Measurements from ENCODE around the gene THADA. TPM values are rescaled to one million over a fixed set of nuclear protein-coding genes. Genes with fewer than 3 reads are reported as not detected.

Gene THADA
- 20.0 and 20.1 TPM in 2 replicates for total RNA-seq (2021)
- long read RNA-seq, full-length matches to known transcripts: 5 of 68 reads
- long read RNA-seq, partial matches to known transcripts: 42 of 68 reads
- long read RNA-seq, other reads (novel, unspliced or antisense): 21 of 68 reads

DNA sequence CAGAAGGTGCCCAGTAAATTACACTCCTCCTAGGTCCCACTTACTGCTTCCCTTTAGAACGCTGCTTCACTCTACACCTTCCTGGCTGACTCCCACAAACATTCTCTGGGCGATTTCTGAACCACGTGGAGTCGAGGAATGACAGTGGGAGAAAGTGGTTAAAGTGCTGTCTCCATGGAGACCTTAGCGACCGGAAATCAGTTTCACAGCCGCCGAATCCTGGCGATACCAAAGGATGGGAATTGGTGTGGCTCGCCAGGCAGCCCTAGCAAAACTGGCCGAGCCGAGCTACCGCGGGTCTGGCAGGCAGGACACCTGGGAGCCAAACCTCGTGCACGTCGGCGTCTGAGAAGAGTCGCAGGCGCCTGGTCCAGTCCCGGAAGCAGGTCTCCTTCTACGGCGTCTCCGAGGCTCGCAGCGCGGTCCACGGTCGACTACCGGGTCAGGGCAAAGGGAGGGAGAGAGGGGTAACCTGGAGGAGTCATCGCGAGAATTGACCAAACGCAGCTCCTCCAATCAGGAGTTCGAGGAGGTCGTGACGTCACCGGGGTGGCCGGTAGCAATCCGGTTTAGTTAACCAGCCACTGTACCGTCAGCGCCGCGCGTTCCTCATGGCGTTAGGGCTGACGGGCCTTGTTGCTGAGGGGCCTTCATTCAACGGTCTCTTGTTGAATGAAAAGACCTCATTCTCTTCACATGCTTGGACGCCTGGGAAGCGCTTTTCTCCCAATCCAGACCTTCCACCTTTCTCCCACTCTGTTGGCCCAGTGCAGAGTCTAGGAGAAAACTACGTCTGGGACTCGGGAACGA, at the start of gene THADA:
THADA (minus strand) TSS at position 436 of the 810 bp plus-strand sequence. CDS start 3,646 bp downstream, outside the sequence.
- H3T11ph ChIP-seq (ENCODE audit: low read length): no peak within 1 kb of the TSS
- no peaks in the 10 kb centered on the region for H3K79me1 ChIP-seq (ENCODE audit: insufficient read depth, low read depth, low read length, poor library complexity, severe bottlenecking)
- no peak within 1 kb of the TSS for H3K23ac ChIP-seq (ENCODE audit: insufficient read length, low read depth, low read length)
- no peaks in the 10 kb centered on the region for H3K4me1 ChIP-seq (ENCODE audit: insufficient read depth, low read length)
- H3K79me2 ChIP-seq (ENCODE audit: insufficient read depth, low read length): peaks cover 3% of the 10 kb centered on the region; the same call in 1 of the 2 replicates
- Mint-ChIP-seq H3K27me3 (ENCODE audit: low read depth) (peaks cover 12% of the 10 kb centered on the region), H3K4me1 (peaks cover 10 to 13% of the 10 kb centered on the region in 2 experiments), H3K4me3 (peak within 1 kb of the TSS; percentile 97), H3K9me3 (no peaks in the 10 kb centered on the region), H3K36me3 (ENCODE audit: insufficient read depth in 1 of 3, low read depth in 3 of 3) (peaks cover 0 to 4% (median 3%) of the 10 kb centered on the region in 3 experiments; a peak in 3 of 7 replicates), H3K27ac (peak within 1 kb of the TSS; percentile 96 to 99 (median 99))
- no peaks in the 10 kb centered on the region for H4K20me1 ChIP-seq (ENCODE audit: control insufficient read depth, insufficient read depth, insufficient read length)
- peak within 1 kb of the TSS; percentile 53 for H4K5ac ChIP-seq (ENCODE audit: insufficient read length, low read depth, low read length)
- H3K23me2 ChIP-seq (ENCODE audit: insufficient read length, low read depth, low read length, poor library complexity, severe bottlenecking): peaks cover 9% of the 10 kb centered on the region
- H2BK5ac ChIP-seq (ENCODE audit: insufficient read length, low read length): peak within 1 kb of the TSS; percentile 37
- no peak within 1 kb of the TSS for H2BK20ac ChIP-seq (ENCODE audit: low read depth, low read length, poor library complexity, severe bottlenecking)
- no peak within 1 kb of the TSS for H2BK15ac ChIP-seq (ENCODE audit: low read depth, low read length)
- H2AFZ ChIP-seq (ENCODE audit: low read length): peak within 1 kb of the TSS; percentile 42
- H3K9me3 ChIP-seq (ENCODE audit: control insufficient read depth, low read depth, low read length): no peaks in the 10 kb centered on the region
- TF ChIP-seq CTCF (conservative IDR thresholded peaks at IDR 0.05): no peak
- H3K56ac ChIP-seq (ENCODE audit: insufficient read length, low read depth, low read length): no peak within 1 kb of the TSS
- peak within 1 kb of the TSS; percentile 52 for H3K27ac ChIP-seq (ENCODE audit: insufficient read length, low read depth, low read length)
- DNase-seq: peak; percentile 99
- H3K9ac ChIP-seq (ENCODE audit: extremely low read depth, insufficient read length, low read length): peak within 1 kb of the TSS; percentile 94
- no peak within 1 kb of the TSS for H4K91ac ChIP-seq (ENCODE audit: insufficient read length, low read depth, low read length)
- no peaks in the 10 kb centered on the region for H3K27me3 ChIP-seq (ENCODE audit: insufficient read depth, low read length)
- whole genome bisulfite sequencing (ENCODE audit: extremely low coverage, insufficient read length, low lambda C conversion rate): no CpG with 5 or more reads among the region's 52 CpGs
- H3K4ac ChIP-seq (ENCODE audit: low read depth, low read length): no peak within 1 kb of the TSS; the same call in 1 of the 2 replicates
- peak within 1 kb of the TSS; percentile 91 for H3K18ac ChIP-seq (ENCODE audit: insufficient read length, low read depth, low read length)
- peak within 1 kb of the TSS; percentile 87; the same call in 1 of the 2 replicates for H3K14ac ChIP-seq (ENCODE audit: insufficient read depth, low read length)
- no peak within 1 kb of the TSS for H2BK120ac ChIP-seq (ENCODE audit: low read depth, low read length, poor library complexity, severe bottlenecking)
- no peak within 1 kb of the TSS for H2BK12ac ChIP-seq (ENCODE audit: insufficient read length, low read depth, low read length)
- no peak within 1 kb of the TSS for H2AK5ac ChIP-seq (ENCODE audit: insufficient read length, low read length)
- H4K8ac ChIP-seq (replicated peaks; ENCODE audit: insufficient read length, low read depth, low read length): no peak within 1 kb of the TSS
- H3K4me2 ChIP-seq (ENCODE audit: insufficient read depth, insufficient read length, low read length): peak within 1 kb of the TSS; percentile 95

All from H9 (cell line).